HEK293T (cell line): ENCODE measurements around the gene AGAP1.

ENCODE experiments used
- CTCF ChIA-PET: fragments of 350-600 bp; formaldehyde crosslinking; extraction: SDS; loops from one replicate; lab custom pipeline; 2021; ENCODE audit warnings: antibody characterized with exemption, inconsistent platforms; lab: Yijun Ruan, JAX
- POLR2A ChIA-PET: fragments of 350-600 bp; formaldehyde crosslinking; extraction: SDS; loops from one replicate; lab custom pipeline; 2020; ENCODE audit warnings: antibody characterized with exemption, inconsistent platforms; lab: Yijun Ruan, JAX
- DNase-seq: peaks from one replicate; pipeline ENCODE4 v3.0.0; 2012; ENCODE audit warnings: mixed read lengths; ENCODE audit errors: extremely low spot score
- ARNT ChIP-seq: fragments of 450-650 bp; IDR thresholded peaks from 2 replicates; pipeline ENCODE4 v1.6.1; 2017; ENCODE audit warnings: mild to moderate bottlenecking
- BHLHE40 ChIP-seq: fragments of 450-650 bp; IDR thresholded peaks from 2 replicates; pipeline ENCODE4 v1.6.1; 2016; ENCODE audit warnings: mild to moderate bottlenecking, moderate library complexity, borderline replicate concordance
- CTBP1 ChIP-seq: fragments of 450-650 bp; IDR thresholded peaks from 2 replicates; pipeline ENCODE4 v1.6.1; 2016; ENCODE audit warnings: borderline replicate concordance
- ELF4 ChIP-seq: fragments of 450-650 bp; IDR thresholded peaks from 2 replicates; pipeline ENCODE4 v1.6.1; 2017; ENCODE audit warnings: antibody characterized with exemption
- FOXA1 ChIP-seq: fragments of 450-650 bp; IDR thresholded peaks from 2 replicates; pipeline ENCODE4 v1.6.1; 2016; ENCODE audit warnings: mild to moderate bottlenecking
- FOXK2 ChIP-seq: fragments of 450-650 bp; IDR thresholded peaks from 2 replicates; pipeline ENCODE4 v1.6.1; 2016; ENCODE audit warnings: mild to moderate bottlenecking
- FOXM1 ChIP-seq: fragments of 450-650 bp; IDR thresholded peaks from 2 replicates; pipeline ENCODE4 v1.6.1; 2017; ENCODE audit warnings: mild to moderate bottlenecking, borderline replicate concordance
- HDGF ChIP-seq: fragments of 450-650 bp; IDR thresholded peaks from 2 replicates; pipeline ENCODE4 v1.6.1; 2017; ENCODE audit warnings: antibody characterized with exemption, borderline replicate concordance
- L3MBTL2 ChIP-seq: fragments of 450-650 bp; conservative IDR thresholded peaks from 2 replicates; pipeline ENCODE4 v1.6.1; 2016; ENCODE audit warnings: mild to moderate bottlenecking
- LEF1 ChIP-seq: fragments of 450-650 bp; IDR thresholded peaks from 2 replicates; pipeline ENCODE4 v1.6.1; 2017; ENCODE audit warnings: mild to moderate bottlenecking, borderline replicate concordance
- NFRKB ChIP-seq: fragments of 450-650 bp; IDR thresholded peaks from 2 replicates; pipeline ENCODE4 v1.6.1; 2016; ENCODE audit warnings: mild to moderate bottlenecking, moderate library complexity
- SP1 ChIP-seq: fragments of 450-650 bp; IDR thresholded peaks from 2 replicates; pipeline ENCODE4 v1.6.1; 2017
- SUZ12 ChIP-seq: fragments of 450-650 bp; IDR thresholded peaks from 2 replicates; pipeline ENCODE4 v1.6.1; 2016; ENCODE audit warnings: mild to moderate bottlenecking
- TARDBP ChIP-seq: fragments of 450-650 bp; IDR thresholded peaks from 2 replicates; pipeline ENCODE4 v1.6.1; 2016
- ZNF384 ChIP-seq: fragments of 450-650 bp; IDR thresholded peaks from 2 replicates; pipeline ENCODE4 v1.6.1; 2016
- TF ChIP-seq, protein P1 (sequence below): fragments of 450-650 bp; IDR thresholded peaks from 2 replicates; pipeline ENCODE4 v1.6.1; 2016

The AGAP1 gene

DNA sequence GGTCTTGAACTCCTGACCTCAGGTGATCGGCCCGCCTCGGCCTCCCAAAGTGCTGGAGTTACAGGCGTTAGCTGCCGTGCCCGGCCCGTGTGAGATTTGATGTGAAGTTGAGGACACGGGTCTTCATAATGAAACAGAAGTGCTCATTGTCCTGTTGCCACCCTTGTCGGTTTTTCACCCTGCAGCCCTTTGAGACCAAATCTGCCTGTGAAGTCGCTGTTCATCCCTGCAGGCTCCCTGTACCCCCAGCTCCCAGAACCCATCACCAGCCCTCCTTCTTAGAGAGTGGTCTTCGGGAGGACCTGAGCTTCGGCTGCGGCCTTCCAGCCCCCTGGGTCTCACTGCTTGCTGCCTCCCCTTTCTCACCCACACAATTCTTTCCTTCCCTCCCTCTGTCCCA is 349.1 kb downstream of the AGAP1 start:
- POLR2A ChIA-PET: no interaction called here
- no peak for TF ChIP-seq FOXA1
- no peak for TF ChIP-seq LEF1
- TF ChIP-seq ZNF384: no peak
- no peak for TF ChIP-seq FOXM1
- no peak for TF ChIP-seq TARDBP
- no peak for TF ChIP-seq L3MBTL2
- TF ChIP-seq ELF4: no peak
- no peak for TF ChIP-seq HDGF
- no peak for TF ChIP-seq FOXK2
- no peak for TF ChIP-seq NFRKB
- TF ChIP-seq BHLHE40: no peak
- TF ChIP-seq CTBP1: no peak
- TF ChIP-seq ARNT: no peak
- TF ChIP-seq, protein P1, sequence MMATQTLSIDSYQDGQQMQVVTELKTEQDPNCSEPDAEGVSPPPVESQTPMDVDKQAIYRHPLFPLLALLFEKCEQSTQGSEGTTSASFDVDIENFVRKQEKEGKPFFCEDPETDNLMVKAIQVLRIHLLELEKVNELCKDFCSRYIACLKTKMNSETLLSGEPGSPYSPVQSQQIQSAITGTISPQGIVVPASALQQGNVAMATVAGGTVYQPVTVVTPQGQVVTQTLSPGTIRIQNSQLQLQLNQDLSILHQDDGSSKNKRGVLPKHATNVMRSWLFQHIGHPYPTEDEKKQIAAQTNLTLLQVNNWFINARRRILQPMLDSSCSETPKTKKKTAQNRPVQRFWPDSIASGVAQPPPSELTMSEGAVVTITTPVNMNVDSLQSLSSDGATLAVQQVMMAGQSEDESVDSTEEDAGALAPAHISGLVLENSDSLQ: no peak
- DNase-seq: no peak
- CTCF ChIA-PET: no interaction called here

DNA sequence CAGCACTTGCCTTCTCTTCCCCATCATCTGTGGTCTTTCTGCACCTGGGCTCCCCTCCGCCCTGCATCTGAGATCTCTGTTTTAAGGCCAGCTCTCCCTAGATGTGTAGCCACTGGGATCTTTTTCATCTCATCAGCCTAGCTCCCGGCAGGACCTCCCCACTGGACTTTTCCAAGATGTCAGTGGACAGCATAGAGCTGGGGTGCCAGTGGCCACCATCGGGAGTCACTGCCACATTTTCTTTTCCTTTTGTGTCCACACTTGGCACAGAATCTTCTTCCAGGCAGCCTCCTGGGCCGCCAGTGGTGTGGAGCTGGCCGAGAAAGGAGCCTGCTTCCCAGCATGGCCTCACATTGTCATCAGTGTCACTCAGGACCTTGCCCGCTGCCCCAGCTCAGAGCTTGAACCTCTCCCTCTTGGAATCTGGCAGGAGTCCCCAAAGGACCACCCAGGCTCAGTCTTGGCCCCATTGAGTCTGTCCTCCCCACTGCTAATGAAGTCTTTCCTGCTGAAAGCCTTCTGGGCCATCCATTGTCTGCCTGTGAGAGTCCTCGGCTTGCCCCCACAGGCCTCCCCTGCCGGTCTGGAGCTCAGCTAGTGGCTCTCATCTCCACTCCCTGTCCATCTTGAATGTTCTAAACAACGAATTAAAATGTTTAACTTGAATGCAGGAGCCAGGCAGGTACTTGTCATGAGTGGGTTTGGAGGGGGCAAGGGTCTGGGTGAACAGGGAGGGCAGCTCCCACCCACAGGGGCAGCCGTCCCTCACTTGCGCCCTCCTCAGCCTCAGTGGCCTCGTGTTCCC is 349.9 kb downstream of the AGAP1 start:
- DNase-seq: no peak
- CTCF ChIA-PET: no interaction called here
- POLR2A ChIA-PET: no interaction called here
- TF ChIP-seq ARNT (no peak), ELF4 (no peak), FOXM1 (no peak), BHLHE40 (no peak)

DNA sequence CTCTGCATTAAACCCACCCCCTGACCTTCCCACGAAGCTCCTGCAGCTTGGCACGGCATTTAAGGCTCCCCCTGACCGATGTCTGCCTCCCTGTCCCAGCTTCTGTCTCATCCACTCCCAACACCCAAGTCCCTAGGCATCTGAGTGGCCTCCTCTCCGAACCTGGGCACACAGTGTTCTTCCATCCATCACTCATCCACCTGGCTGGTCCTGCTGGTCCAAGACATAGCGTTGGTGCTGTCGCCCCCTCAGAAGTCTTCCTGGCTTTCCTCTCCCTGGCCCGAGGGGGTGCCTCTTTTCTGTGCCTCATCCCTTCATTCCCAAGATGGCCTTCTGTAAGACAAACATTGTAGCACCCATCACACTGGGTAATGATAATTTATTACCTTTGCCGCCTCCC is 350.7 kb downstream of the AGAP1 start:
- TF ChIP-seq BHLHE40: no peak
- TF ChIP-seq LEF1: no peak
- TF ChIP-seq L3MBTL2: no peak
- ChIA-PET POLR2A (no interaction called here), CTCF (no interaction called here)
- DNase-seq: no peak

DNA sequence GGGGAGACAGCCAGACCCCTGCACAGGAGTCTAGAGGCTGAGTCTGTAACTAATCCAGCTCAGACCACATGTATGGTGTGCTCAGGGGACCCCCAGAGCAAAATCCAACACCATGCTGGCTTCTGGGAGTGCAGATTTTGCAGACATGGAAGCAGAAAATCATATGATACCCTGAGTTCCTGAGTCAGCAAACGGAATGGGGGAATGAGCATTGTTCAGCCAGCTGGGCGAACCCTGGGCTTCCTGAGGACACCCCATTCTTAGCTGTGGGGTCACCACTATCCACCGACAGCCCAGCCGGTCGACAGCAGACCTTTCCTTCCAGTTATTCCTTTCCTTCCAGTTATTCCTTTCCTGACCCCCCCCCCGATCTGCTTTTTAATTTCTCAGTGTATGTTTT is 351.4 kb downstream of the AGAP1 start:
- POLR2A ChIA-PET: no interaction called here
- TF ChIP-seq BHLHE40 (no peak), FOXK2 (no peak), LEF1 (no peak), HDGF (no peak), SUZ12 (no peak), CTBP1 (no peak), NFRKB (no peak), L3MBTL2 (no peak), FOXM1 (no peak), ARNT (no peak), ZNF384 (no peak), ELF4 (no peak), FOXA1 (no peak), TARDBP (no peak), SP1 (no peak)
- TF ChIP-seq, protein P1: no peak
- DNase-seq: no peak
- CTCF ChIA-PET: no interaction called here

DNA sequence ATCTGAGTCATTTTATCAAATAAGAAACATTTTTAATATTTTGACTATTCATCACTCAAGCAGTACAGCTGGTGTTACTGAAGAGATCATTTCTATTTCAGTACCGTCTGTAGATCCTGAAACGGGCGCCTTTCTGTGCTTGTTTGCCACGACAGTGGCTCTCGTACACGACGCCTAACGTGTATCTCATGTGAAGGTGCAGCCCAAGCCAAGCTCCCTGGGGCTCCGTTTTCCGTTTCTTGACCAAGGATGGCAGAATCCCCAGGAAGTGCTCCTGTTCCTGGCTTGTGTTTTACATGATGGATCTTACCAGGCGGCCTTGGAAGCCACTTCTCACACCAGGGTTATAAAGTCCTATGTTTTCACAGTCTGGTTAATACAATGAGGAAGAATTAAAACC is 353.7 kb downstream of the AGAP1 start:
- CTCF ChIA-PET: no interaction called here
- POLR2A ChIA-PET: no interaction called here
- TF ChIP-seq SP1 (no peak), CTBP1 (no peak), SUZ12 (no peak), ARNT (no peak), FOXA1 (no peak), FOXK2 (no peak), ELF4 (no peak), ZNF384 (no peak), FOXM1 (no peak), LEF1 (no peak)
- TF ChIP-seq, protein P1: no peak
- DNase-seq: no peak

DNA sequence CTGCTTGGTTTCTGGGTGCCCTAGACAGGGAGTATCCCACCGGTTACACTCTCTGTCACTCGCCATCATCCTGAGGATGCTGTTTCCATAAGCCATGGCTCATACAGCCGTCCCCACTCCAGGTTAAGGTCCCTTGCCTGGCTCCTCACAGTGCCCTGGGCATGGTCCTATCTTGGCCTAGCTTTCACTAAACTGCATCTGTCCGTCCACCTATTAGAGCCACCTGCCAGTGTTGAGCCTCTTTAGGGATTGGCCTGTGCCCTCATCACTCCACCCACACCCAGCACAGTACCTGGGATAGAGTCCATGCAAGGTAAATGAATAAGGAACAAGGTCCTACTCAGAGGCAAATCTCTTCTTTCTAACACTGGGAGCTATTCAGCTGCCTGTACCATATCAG is 354.2 kb downstream of the AGAP1 start:
- CTCF ChIA-PET: no interaction called here
- TF ChIP-seq, protein P1: no peak
- TF ChIP-seq FOXK2: no peak
- TF ChIP-seq NFRKB: no peak
- no peak for TF ChIP-seq SP1
- no peak for TF ChIP-seq TARDBP
- no peak for TF ChIP-seq CTBP1
- no peak for TF ChIP-seq FOXM1
- no peak for TF ChIP-seq ZNF384
- TF ChIP-seq ARNT: no peak
- no peak for TF ChIP-seq SUZ12
- TF ChIP-seq LEF1: no peak
- TF ChIP-seq L3MBTL2: no peak
- POLR2A ChIA-PET: no interaction called here

More for the DNA sequence above, 354.2 kb downstream of the AGAP1 start:
- no peak for DNase-seq
